Activated CD8-positive, alpha-beta memory T cell treated with anti-CD3 and anti-CD28 coated beads, Interleukin-2, amount 50 U/mL, for 1 hour (primary cell): ENCODE measurements around the gene PCDHGA1.
"Not testable (repeated sequence)": the region's sequence is repeated elsewhere in the genome, so short reads cannot be mapped to it uniquely, and the experiment has no call there.

Experiments
- DNase-seq: peaks from one replicate; pipeline ENCODE4 v3.0.0-alpha.2; 2020; ENCODE audit errors: extremely low read depth

Gene PCDHGA1

DNA sequence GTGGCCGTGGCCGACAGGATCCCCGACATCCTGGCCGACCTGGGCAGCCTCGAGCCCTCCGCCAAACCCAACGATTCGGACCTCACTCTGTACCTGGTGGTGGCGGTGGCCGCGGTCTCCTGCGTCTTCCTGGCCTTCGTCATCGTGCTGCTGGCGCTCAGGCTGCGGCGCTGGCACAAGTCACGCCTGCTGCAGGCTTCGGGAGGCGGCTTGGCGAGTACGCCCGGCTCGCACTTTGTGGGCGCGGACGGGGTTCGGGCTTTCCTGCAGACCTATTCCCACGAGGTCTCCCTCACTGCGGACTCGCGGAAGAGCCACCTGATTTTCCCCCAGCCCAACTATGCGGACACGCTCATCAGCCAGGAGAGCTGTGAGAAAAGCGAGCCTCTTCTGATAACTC lies 15.7 kb downstream of the PCDHGA1 start:
- DNase-seq = not testable (repeated sequence)

- no peak for DNase-seq
Observed at GRCh38 chr5:141349917-141350619, 19.8 kb downstream of the PCDHGA1 start, which contains the start of gene PCDHGB1. TSS of gene PCDHGB1 (plus strand) at chr5:141350099. CDS start at chr5:141350261, 162 bp downstream.

DNA sequence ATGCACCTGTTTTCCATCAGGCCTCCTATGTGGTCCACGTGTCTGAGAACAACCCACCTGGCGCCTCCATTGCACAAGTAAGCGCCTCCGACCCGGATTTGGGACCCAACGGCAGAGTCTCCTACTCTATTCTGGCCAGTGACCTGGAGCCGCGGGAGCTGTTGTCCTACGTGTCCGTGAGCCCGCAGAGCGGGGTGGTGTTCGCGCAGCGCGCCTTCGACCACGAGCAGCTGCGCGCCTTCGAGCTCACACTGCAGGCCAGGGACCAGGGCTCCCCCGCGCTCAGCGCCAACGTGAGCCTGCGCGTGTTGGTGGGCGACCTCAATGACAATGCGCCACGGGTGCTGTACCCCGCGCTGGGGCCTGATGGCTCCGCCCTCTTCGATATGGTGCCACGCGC lies 21.3 kb downstream of the PCDHGA1 start:
- no peak for DNase-seq

DNA sequence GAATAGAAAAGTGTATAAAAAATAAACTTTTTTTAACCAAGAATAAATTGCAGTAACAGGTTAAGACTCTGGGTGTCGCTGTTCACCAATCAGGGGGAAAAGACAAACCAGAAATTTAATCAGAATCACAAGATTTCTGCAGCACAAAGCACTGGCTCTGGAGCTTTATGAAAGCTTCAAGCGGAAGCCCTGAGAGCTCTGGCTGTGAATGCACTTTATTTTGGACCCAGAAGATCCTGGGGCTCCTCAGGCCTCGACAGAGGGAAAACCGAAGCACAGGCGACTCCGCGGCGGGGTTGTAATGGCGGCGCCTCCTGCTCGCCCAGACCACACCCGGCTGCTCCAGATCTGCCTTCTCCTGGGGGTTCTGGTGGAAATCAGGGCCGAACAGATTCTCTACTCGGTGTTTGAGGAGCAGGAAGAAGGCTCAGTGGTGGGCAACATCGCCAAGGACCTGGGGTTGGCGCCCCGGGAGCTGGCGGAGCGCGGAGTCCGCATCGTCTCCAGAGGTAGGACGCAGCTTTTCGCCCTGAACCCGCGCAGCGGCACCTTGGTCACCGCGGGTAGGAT lies 24.7 kb downstream of the PCDHGA1 start, which contains the start of gene PCDHGA4:
Gene PCDHGA4 (plus strand): TSS at position 122 of the 570 bp plus-strand sequence. CDS start 87 bp downstream, at position 209.
- no peak for DNase-seq

- no peak for DNase-seq
Observed at GRCh38 chr5:141355641-141356040, 25.3 kb downstream of the PCDHGA1 start.

DNA sequence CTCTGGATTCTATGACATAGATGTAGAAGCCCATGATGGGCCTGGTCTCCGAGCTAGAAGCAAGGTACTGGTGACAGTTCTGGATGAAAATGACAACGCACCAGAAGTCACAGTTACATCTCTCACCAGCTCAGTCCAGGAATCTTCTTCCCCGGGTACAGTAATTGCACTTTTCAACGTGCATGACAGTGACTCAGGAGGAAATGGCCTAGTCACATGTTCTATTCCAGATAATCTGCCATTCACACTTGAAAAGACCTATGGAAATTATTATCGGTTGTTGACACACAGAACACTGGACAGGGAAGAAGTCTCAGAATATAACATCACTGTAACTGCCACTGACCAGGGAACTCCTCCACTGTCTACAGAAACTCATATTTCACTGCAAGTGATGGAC lies 25.8 kb downstream of the PCDHGA1 start:
- DNase-seq = no peak

- no peak for DNase-seq
Observed at GRCh38 chr5:141356950-141357349, 26.6 kb downstream of the PCDHGA1 start.

- DNase-seq = no peak
Observed at GRCh38 chr5:141359790-141360426, 29.6 kb downstream of the PCDHGA1 start, which contains the start of gene PCDHGB2. TSS of gene PCDHGB2 (plus strand) at chr5:141359994. CDS start at chr5:141360136, 142 bp downstream.

- DNase-seq = no peak
Observed at GRCh38 chr5:141360685-141361084, 30.4 kb downstream of the PCDHGA1 start.

- no peak for DNase-seq
Observed at GRCh38 chr5:141362719-141363118, 32.4 kb downstream of the PCDHGA1 start.

GRCh38 chr5:141363952-141364660 lies 33.8 kb downstream of the PCDHGA1 start, which contains the start of gene PCDHGA5:
TSS of gene PCDHGA5 (plus strand) at chr5:141364162. CDS start at chr5:141364331, 169 bp downstream.
- no peak for DNase-seq

- no peak for DNase-seq
Observed at GRCh38 chr5:141366016-141366896, 35.9 kb downstream of the PCDHGA1 start.

DNA sequence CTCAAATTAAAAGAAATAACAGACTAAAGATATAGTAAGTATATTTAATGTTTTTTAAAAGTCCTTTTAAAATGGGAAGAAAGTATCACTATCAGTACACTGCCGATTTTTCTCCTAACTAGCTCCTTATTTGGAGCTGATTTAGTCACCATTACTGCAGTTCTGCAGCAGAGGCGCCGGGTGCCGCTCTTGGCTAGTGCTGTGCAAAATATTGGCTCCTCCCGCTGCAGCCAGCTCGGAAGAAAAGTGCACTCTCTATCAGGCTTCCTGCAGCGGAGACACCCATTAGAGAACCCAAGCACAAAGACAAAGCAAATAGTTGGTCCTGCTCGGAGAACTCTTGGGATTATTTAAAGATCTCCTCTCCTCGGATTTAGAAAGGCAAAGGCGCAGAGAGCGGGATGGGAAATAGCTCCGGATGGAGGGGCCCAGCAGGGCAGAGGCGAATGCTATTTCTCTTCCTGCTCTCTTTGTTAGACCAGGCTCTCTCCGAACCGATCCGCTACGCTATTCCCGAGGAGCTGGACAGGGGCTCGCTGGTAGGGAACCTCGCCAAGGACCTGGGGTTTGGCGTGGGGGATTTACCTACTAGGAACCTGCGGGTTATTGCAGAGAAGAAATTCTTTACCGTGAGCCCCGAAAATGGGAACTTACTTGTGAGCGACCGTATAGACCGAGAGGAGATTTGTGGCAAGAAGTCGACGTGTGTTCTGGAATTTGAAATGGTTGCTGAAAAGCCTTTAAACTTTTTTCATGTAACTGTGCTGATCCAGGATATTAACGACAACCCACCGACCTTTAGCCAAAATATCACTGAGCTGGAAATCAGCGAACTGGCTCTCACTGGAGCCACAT lies 39.9 kb downstream of the PCDHGA1 start, which contains the start of gene PCDHGB3:
Gene PCDHGB3 (plus strand): TSS at position 249 of the 855 bp plus-strand sequence. CDS start 153 bp downstream, at position 402.
- no peak for DNase-seq

GRCh38 chr5:141371572-141372475 lies 41.5 kb downstream of the PCDHGA1 start:
- DNase-seq = no peak

- no peak for DNase-seq
Observed at GRCh38 chr5:141373673-141374317, 43.5 kb downstream of the PCDHGA1 start, which contains the start of gene PCDHGA6. TSS of gene PCDHGA6 (plus strand) at chr5:141373891. CDS start at chr5:141374084, 193 bp downstream.

DNA sequence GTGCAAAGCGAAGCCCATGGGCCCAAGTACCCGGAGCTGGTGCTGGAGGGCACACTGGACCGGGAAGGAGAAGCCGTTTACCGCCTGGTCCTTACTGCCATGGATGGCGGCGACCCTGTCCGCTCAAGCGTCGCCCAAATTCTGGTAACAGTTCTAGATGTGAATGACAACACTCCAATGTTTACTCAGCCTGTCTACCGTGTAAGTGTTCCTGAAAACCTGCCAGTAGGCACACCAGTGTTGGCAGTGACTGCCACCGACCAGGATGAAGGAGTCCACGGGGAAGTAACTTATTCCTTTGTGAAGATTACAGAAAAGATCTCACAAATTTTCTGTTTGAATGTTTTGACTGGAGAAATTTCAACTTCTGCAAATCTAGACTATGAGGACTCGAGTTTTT lies 44.3 kb downstream of the PCDHGA1 start:
- no peak for DNase-seq

GRCh38 chr5:141375444-141376155 lies 45.3 kb downstream of the PCDHGA1 start:
- DNase-seq = not testable (repeated sequence)
